GM19351 (cell line): ENCODE results near the gene EYS.

Experiments used
- ATAC-seq: cut with Tn5 transposase; IDR thresholded peaks from one replicate; pipeline ENCODE4 v1.9.1; 2021; ENCODE audit warnings: mild to moderate bottlenecking, moderate library complexity; ENCODE audit not compliant: unreplicated experiment

Gene EYS

DNA sequence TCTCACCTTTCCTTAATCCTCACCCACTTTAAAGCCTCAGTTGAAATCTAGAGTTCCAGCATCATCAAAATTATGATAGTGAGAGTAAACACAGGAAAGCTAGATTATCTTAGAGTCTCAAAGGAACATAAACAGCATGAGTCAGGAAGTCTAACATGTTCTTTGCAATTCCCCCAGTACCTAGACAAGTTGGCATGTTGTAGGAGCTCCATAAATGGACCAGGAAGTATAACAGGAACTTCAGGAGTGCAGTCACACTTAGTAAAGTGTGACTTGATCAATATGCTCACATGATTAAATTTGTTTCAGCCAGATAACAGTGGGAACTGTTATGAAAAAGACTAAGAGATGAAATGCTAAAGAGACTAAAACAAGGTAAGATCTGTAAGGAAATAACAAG, 834.4 kb downstream of the EYS start:
- no peak for ATAC-seq

DNA sequence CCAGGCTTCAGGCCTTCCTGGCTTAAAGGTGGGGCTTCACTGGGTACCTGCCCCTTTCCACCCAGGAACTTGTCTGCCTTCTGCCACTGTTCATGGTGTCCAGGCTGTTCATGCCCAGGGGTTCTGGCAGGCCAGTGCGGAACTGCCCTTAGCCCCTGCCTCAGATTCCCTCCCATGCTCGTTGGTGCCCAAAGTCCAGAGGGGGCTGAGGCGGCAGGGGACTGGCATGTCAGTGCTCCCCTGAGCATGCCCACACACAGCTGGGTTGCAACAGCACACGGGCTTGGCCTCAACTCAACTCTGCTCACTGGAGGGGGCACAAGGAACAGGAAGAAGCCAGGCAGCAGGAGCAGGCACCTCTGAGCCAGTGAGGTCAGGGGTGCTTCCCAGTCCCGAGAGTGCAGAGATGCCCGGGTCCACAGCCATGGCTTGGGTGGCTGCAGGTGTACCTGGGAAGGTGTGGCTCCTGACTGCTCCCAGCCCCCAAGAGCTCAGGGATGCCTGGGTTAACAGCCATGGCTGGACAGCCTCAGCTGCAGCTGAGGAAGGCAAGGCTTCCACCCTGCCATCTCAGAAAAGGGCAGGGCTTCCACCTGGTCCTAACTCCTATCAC, 845.9 kb downstream of the EYS start:
- ATAC-seq: no peak

DNA sequence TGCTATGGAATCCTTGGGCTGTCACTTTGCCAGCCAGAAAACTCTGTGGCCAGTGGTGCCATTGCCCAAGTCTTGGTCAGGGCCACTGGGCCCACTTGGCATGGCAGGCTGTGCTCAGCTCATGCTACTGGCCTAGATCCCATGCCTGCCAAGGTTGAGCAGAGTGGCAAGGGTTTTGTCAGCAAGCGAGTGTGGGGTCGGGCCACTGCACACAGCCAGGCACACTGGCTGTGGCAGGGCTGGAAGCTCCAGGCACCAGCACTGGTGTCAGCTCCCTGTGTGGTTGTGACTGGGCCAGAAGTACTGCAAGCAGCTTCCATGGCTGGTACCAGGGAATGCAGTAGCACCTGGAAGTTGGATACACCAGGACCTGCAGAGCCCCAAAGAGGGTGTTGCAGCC, 846.8 kb downstream of the EYS start:
- no peak for ATAC-seq

DNA sequence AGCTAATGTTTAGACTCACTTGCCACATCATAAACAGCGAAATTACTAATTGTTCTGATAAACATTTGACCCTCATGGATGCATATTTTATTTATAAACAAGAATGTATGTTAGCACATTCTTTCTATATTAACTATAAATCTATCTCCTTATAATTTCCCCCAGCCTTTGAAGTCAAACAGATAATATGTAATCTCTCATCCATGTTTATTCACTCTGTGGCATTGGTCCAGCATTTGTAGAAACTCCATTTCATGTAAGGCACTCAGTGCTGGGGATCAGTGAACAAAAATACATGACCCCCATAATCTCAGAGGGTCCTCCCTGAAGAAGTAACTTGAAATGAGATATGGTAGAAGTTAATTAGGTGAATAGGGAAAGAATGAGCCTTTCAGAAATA, 856.9 kb downstream of the EYS start:
- no peak for ATAC-seq

DNA sequence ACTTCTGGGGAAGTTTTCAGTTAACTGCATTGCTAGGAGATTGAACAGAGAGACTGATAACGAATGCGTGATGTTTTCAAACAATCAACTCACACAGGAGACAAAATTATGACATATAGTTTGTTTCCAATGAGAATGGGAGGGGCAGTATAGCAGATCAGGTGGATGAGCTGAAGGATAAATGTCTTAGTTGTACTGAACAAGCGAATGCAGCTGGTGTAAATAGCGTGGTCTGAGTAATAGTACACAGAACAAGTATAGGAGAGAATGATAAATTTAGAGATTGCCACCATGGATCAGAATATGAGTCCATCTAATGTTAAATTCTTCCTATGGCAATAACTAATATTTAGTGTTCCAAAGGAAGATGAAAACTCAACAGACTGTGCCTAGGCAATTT, 858.6 kb downstream of the EYS start:
- no peak for ATAC-seq

DNA sequence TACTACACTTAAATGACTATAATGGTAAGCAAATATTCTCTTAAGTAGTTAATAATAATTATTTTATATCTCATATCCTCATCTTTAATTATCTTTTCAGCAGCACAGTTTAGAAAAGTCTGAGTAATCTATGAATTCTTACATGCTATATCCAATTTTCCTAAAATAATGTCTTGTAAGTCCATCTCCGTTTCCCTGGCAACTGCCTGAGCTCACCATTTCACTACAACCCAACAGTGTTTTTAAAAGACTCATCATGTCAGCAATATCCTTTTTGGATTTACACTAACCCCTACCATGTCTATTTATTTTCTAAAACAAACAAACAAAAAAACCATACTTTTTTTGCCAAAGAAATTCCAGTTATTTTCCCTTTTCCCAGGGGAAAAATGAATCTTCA, 859.6 kb downstream of the EYS start:
- no peak for ATAC-seq

DNA sequence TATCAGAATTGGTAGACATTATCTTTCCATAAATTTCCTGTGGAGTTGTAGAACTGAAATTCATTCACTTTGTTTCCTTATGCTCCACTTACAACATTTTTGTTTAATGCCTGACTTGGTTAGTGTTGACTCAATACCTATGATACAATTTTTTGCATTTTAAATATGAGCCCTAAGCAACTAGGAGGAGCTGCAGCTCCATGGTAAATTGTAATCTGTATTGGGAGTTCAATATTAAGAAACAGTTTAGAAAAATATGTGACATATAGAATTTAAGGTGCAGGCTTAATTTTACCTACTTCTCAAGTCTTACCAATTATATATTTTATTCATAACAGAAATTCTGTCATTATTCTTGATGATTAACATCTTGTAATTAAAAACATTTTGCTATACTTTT, 868.3 kb downstream of the EYS start:
- ATAC-seq: no peak

DNA sequence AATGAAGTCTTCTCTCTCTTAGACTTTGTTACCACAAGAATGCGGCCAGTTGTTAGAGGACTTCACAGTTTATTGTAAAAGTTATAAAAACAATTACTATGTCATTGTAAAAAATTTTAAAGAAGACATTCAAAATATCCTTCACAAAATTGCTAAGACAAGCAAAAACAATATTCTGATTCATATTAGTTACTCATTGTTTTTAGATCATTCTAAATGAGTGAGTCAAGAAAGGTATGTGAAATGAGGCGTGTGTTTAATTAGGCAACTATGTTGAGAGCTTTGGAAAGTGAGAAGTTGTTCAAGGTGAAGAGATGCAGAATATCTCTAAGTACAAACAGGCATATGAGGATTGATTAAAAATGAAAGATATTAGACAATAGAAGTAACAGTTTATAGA, 875.3 kb downstream of the EYS start:
- ATAC-seq: no peak

DNA sequence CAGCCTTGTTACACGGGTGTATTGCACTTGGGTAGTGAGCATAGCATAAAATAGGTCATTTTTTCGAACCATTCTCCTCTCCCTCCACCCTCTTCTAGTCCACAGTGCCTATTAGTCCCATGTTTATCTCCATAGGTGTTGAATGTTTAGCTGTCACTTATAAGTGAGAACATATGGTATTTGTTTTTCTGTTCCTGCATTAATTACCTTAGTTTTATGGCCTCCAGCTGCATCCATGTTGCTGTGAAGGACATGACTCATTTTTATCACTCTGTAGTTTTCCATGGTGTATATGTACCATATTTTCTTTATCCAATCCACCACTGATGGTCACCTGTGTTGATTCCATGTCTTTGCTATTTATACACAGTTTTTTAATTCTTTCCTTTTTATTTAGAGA, 889.5 kb downstream of the EYS start:
- ATAC-seq: no peak

DNA sequence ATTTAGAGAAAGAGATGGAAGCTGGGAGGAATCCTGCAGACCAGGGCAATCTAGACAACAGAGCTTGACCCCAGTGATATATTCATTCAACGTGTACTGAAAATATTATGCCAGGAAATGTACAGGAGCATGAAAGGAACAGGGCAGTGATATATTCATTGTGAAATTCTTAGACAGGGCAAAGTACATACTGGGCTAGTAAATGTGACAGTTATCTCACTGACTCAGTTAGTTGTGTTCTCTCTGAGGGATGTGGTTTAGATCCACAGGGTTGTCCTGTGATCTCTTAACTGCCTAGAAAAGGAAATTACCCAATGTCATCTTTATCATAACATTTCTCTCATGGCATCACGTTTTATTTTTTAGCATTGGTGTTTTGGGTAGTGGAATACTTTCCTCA, 891.3 kb downstream of the EYS start:
- ATAC-seq: no peak

DNA sequence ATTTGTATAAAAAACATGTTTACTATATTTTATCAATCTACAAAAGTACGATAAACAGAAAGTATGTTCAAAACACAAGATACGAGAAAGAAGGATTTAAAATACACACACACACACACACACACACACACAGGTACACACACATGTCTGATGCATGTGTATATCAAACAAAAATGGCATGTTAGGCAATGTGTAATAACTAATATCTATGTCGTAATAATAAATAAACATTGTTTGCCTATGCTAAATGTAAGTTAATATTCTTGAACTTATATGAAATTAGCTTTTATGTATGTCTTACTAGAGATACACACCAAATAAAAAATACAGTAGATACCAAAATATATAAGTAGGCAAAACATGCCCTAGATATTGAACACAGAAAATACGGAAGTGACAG, 894.9 kb downstream of the EYS start:
- ATAC-seq: no peak

DNA sequence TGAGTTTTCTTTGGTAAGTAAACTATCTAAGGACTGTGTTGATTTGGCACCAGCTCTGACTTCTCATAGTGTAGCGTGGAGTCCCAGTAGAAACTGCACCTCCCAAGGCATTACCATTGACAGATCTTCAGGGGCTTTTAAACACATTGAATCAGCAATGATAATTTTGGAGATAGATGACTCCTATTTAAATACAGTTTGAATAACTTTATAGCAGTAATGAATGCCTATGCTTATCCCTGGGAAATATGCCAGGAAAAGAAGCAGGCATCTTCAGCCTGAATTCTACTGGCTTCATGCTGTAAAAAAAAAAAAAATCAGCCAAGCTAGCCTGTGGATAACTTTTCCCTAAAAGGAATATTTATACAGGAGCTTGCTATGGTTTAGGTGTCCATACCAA, 895.9 kb downstream of the EYS start:
- no peak for ATAC-seq

DNA sequence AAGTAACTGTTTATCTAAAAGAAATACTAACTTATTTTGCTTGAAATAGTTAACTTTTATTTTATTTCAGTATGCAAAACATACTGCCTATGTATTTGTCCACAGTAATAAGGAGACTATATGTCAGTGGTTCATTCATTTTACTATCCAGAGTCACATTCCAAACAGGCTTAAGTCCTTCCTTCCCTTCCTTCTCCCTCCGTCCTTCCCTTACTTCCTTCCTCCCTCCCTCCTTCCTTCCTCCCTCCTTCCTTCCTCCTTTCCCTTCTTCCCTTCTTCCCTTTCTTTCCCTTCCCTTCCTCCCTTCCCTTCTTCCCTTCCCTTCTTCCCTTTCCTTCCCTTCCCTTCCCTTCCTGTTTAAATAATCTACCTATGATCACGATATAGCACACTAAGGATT, 899.2 kb downstream of the EYS start:
- ATAC-seq: no peak

DNA sequence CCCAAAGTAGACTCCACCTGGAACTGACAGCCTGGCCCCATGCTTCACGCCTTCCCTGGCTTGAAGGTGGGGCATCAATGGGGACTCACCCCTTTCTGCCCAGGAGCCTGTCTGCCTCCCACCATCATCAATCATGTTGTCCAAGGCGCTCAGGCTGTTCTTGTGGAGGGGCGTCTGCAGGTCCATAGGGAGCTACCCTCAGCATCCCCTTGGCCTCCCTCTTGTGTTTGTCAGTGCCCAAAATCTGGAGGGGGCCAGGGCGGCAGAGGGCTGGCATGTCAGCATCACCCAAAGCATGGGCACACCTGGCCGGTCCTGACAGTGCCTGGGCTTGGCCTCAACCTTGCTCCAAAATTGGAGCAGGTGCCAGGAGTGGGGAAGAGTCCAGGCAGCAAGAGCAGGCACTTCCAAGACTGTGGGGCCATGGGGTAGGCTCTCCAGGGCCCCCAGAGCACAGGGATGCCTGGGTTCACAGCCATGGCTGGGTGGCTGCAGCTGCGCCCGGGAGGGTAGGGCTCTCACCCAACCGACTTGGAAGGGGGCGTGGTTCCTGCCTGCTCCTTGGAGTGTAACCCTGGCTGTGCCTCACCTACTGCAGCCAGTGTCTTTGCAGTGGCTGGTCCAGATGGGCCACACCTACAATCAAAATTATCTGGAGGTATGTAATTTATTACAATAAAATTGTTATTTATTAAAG, 903.4 kb downstream of the EYS start:
- ATAC-seq: no peak

DNA sequence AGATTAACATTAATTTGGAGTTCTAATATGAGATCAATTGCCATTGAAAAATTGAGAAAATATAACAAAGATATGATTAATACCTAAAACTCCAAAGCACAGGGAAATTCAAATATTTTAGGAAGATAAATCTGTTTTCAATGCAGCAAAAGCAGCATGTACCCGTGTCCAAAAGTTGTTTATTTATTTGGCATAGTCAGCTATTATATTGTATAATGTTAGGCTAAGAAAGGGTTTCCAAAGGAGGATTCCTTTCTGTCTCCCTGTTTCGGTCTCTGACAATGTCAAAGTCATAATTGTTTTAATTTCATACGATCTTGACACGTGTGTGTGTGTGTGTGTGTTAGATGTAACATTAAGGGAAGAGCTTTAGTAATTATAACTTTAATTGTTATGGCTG, 914.5 kb downstream of the EYS start:
- ATAC-seq: no peak

DNA sequence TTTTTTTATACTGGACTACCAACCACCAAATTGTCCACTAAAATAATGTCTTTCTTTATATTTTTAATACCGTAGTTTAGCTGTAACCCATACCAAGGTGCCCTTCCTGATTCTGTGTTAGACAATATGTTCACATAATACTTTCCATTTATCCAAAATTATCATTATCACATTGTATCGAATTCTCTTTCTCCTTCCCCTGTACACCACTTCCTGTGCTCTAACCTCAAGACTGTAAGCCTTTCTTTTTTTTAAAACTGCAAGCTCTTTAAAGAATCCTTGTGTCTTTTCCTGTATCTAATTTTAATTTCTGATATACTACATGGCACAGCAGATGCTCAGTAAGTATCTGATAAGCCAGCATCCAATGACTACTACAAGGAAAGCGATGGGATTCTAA, 917.5 kb downstream of the EYS start:
- no peak for ATAC-seq

DNA sequence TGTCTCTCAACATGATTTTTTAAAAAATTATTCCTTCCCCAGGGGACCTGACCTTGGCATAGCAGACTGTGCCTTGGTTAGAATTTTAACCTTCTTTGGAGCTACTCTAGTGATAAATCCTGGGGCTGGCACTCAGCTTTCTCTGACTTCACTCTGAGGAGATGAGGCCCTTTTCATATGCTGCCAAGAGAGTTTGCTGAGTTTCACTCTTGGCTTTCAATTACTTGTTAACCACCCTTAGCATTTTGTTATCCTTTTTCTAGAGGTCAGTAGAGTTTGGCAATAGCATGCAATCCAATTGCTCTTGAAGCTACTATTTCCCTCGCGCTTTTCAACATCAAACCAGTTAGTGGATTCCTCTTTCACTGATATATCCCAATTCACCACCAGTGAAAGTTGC, 920.3 kb downstream of the EYS start:
- no peak for ATAC-seq

DNA sequence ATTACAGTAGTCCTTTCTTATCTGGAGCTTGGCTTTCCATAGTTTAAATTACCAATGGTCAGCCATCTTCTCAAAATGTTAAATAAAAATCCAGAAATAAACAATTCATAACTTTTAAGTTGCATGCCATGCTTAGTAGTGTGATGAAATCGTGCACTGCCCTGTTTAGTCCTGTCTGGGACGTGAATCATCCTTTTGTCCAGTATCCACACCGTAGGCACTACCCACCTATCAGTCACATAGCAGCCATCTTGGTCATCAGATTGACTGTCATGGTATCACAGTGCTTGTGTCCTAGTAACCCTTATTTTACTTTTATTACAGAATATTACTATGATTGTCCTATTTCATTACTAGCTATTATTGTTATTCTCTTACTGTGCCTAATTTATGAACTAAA, 924.1 kb downstream of the EYS start:
- ATAC-seq: no peak

DNA sequence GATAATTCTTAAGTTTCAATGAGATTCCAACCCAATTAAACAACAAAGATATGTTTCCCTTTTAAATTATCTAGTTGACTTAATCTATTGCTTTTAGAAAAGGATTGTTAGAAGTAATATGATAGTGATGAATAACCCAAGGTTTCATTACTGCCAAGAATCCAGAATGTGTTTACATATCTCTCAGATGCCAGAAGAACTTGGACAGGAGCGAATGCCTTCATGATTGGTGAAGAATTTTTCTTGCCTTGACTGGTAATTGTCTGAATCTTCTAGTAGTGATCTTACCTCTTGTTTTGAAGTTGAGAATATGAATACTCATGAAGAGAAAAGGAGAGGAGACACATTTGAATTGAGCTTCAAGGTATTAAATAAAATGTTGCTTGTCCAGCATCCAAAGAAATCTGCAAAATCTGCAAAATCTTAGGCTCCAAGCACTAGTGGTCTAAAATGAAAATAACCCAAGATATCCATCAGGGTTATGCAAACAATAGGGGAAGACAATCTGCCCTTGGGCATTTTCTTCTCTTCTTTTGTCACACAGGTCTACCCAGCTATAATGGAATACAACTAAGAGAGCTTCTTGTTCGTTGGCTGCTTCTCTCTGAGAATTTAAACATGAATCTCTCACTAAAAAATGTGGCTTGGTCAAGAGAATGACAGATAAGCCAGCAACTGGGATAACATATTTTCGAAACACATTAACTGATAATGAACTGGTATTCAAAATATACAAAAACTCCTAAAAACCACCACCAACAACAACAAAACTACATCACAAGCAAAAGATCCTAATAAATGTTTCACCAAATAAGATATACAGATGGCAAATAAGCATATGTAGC, 928.9 kb downstream of the EYS start:
- ATAC-seq: no peak

DNA sequence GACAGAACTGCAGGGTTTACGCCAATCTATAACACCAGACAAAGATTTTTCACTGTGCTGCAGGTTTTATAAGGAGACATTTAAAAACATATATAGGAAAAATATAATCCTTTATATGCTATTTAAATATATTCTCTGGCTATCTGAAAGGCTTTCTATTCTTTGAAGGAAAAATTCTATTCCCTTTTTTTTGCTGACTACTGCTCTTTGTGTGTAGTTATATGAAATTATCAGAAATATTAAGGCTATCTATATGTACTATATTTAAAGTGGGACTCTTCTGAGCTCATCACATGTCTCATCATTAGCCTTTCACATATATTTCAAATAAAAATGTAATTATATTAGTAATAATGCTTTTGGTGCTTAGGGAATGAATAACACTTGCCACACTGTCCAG, 930.7 kb downstream of the EYS start:
- no peak for ATAC-seq

DNA sequence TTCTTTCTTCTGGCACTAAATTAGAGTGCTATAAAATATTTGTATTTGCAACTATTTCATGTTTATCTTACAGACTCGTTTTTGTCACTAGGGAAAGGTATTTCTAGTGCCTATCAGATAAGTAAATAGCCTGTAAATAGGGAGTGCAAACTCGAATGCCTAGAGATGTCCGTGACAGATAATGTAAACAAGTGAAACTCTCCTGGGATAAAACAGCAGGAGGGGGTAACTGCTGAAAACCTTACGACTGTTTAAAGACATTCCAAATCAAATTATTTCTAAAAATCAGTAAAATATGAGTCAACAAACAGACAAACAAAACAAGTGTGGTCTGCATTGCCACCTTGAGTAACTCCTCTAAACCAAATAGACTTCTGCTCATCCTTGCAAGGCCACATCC, 932.1 kb downstream of the EYS start:
- no peak for ATAC-seq

DNA sequence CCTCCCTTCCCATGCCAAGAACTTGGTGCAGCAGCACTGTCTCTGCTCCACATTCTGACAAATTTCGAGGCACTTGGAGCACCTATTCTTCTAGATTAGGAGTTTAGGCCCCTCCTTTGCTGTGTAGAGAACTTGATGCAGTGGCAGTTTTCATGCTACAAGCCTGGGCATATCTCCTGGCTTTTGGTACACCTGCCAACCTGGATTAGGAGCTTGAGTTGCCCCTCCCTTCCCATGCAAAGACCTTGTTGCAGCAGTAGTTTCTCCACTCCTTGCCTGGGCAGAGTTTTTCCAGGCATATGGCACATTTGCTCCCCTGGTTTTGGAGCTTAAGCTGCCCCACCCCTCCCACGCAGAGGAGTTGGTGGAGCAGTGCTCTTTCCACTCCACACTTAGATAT, 956.1 kb downstream of the EYS start:
- ATAC-seq: no peak
